Stimulated activated CD4-positive, alpha-beta T cell treated with anti-CD3 and anti-CD28 coated beads, Interleukin-15, amount 100 ng/mL, for 1 hour (primary cell): ENCODE data around the gene CARMIL3.
"Not testable (repeated sequence)": the region's sequence is repeated elsewhere in the genome, so short reads cannot be mapped to it uniquely, and the experiment has no call there.

Experiments
- DNase-seq, 2 donors: peaks; one replicate each; pipeline ENCODE4 v3.0.0-alpha.2; 2020; ENCODE audit warnings: low read depth in 1 of 2, low spot score in 1 of 2

The CARMIL3 gene

GRCh38 chr14:24036963-24037657, 14.7 kb upstream of the CARMIL3 start:
- not testable (repeated sequence) for DNase-seq

DNA sequence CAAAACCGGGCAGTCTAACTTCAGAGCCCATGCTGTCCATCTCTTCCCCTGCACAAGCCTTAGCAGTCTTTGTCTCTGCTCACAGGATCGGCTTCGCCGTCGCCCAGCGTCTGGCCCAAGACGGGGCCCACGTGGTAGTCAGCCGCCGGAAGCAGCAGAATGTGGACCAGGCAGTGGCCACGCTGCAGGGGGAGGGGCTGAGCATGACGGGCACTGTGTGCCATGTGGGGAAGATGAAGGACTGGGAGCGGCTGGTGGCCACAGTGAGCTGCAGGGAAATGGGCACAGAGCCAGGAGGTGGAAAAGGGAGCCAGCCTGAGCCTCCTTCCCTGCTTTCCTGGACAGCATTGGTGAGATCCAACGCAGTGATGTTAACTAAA, 14.2 kb upstream of the CARMIL3 start:
- no peak for DNase-seq

- no peak for DNase-seq
Measured at GRCh38 chr14:24038686-24039085, 13.1 kb upstream of the CARMIL3 start.

DNA sequence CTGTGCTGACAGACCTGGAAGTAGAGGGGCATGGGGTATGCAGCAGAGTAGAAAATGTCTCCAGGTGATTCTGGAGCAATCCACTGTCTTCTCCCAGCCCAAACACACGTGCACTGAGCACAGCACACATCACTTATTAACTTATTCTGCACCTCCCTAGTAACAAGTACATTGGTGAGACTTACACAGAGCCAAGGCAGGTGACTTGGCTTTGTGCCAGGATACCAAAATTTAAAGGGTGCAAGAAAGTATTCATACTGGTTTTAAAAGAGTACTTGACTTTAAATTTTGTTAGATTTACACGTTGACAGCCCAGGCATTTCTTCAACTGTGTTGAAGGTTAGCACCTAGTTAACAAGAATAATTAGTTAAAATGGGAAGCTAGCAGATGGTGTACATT, 11.1 kb upstream of the CARMIL3 start:
- no peak for DNase-seq

DNA sequence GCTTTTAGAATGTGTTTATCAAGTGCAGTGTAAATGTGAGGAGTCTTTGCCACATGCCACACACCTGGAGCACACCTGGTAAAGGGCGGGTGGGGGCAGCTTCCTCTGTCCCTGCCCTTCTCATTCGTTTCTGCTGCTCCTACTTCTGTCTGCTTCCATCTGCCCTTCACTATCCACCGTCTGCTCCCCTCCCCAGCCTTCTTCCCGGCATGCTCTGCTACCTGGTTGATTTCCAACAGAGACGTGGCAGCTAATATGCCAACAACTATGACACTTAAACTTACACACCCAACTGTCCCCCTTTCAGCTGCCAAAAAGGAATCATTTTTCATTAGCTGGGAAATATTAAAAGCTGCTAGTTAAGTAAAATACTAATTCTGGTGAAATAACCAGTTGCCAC, 9.1 kb upstream of the CARMIL3 start:
- DNase-seq, result no peak

GRCh38 chr14:24049002-24049401, 2.8 kb upstream of the CARMIL3 start:
- DNase-seq, result not testable (repeated sequence)

- DNase-seq, result not testable (repeated sequence)
Measured at GRCh38 chr14:24050753-24051152, 1.1 kb upstream of the CARMIL3 start.

DNA sequence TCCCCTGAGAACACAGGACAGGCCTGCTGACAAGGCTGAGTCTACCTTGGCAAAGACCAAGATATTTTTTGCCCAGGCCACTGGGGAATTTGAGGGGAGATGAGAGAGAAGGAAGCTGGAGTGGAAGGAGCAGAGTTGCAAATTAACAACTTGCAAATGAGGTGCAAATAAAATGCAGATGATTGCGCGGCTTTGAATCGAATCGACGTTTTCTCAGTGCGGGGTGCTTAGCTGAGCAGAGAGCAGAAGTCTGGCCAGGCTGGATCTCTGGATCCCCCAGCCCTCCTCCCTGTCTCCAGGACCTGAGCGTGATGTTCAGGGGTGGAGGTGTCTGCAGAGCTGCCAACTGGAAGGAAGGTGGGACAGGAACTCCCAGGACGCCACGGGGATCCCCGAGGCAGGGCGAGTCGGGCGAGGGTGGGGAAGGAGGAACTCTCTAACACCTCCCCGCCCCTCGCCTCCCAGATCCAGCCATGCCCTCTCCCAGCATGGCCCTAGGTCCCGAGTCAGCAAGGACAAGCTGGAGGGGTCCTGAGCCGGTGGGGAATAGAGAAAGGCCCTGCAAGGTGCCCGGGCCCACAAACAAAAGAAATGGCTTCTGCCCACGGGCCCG, 527 bp upstream of the CARMIL3 start:
- peak in 1 of 2 donors; percentile 18 for DNase-seq

GRCh38 chr14:24052656-24053547, 1.1 kb downstream of the CARMIL3 start:
- peak in 1 of 2 donors; percentile 21 for DNase-seq

GRCh38 chr14:24053548-24054323, 1.9 kb downstream of the CARMIL3 start:
- no peak for DNase-seq

GRCh38 chr14:24054324-24054641, 2.5 kb downstream of the CARMIL3 start:
- DNase-seq, result no peak

DNA sequence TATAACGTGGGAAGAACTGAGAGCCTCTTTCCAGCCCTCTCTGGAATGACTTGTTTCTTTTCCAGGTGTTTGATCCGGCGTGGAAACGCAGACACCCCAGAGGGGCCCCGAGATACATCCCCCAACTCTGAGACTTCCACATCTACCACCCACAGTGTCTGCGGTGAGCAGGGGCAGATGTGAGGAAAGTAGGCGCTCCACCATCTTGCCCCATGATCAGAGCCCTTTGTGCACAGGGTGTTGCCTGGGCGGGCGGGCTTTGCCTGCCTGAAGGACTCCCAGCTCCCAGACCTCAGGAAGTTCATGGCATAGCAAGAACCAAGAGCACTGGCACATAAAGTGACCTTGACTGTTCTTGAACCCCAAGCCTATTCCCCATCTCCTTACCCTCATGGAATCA, 2.8 kb downstream of the CARMIL3 start:
- DNase-seq, result no peak

DNA sequence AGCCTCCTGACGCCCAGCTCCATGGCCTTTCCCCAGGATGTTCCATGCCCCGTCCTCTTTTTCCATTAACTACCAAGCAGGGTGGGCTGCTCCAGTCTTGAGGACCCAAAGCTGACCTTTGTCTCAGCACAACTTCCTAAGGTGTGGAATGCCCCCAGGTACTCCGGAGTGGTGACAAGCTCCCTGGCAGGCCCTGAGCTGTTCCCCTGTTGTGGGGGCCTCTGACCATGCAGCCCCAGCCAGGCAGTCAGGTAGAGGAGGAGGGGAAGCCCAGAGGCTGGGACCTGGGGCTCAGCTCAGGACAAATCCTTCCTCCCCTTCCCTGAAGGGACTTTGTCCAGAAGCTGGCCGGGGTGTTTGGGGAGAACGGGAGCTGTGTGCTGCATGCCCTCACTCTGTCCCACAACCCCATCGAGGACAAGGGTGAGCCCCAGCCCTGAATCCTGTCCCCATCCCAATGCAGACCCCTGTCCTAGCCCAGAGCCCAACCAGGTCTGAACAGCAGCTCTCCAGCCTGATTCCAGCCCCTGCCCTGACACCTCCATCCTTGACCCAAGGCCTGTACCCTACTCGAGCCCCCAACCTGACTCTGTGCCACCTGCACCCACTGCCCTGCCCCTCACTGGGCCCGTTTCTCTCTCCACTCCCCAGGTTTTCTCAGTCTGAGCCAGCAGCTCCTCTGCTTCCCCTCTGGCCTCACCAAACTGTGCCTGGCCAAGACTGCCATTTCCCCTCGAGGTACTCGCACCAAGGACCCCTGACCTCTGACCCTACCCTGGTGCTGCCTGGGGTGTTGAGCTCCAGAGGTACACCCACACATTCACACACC, 4.4 kb downstream of the CARMIL3 start:
- DNase-seq, result no peak

DNA sequence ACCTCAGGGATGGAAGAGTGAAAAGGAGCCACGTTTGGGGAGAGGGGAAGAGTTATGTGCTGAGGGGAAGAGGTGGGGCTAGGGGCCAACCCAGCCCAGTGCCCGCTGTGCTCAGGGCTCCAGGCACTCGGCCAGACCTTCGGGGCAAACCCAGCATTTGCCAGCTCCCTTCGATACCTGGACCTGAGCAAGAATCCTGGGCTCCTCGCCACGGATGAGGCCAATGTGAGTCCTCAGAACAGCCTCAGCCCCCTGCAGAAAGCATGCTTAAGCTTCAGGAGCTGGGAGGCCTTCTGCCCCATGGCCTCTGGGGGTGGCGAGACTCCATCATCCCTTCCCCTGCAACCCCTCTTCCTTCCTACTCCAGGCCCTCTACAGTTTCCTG, 5.0 kb downstream of the CARMIL3 start:
- DNase-seq, result no peak

DNA sequence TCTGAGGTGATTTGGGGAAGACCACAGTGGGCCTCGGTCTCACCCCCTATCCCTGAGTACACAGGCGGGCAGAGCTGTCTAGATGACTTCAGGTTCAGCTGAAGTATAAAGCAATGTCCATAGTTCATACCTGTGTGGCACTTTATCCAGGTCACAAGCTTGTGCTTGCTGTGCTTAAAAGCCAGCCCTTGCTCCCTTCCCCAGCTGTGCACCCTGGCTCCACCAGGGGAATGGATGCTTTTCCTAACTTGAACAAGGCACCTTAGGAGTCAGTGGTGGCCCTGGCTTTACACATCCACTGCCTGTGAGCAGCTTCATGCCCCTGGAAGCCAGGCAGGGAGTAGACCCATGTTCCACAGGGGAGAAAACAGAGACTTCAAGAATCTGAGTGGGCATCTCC, 5.5 kb downstream of the CARMIL3 start:
- no peak for DNase-seq

DNA sequence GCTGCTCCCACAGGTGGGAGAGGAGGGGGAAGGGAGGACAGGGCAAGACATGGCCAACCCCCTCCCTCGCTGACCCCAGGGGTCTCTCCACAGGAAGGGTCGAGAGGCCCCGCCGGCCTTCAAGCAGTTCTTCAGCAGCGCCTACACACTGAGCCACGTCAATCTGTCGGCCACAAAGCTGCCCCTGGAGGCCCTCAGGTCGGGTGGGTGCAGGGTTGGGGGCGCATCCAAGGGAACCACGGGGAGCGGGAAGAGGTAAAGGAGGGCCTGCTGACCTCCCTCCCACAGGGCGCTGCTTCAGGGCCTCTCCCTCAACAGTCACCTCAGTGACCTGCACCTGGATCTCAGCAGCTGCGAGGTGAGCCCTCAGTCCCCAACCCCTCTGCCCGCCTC, 6.1 kb downstream of the CARMIL3 start:
- no peak for DNase-seq

DNA sequence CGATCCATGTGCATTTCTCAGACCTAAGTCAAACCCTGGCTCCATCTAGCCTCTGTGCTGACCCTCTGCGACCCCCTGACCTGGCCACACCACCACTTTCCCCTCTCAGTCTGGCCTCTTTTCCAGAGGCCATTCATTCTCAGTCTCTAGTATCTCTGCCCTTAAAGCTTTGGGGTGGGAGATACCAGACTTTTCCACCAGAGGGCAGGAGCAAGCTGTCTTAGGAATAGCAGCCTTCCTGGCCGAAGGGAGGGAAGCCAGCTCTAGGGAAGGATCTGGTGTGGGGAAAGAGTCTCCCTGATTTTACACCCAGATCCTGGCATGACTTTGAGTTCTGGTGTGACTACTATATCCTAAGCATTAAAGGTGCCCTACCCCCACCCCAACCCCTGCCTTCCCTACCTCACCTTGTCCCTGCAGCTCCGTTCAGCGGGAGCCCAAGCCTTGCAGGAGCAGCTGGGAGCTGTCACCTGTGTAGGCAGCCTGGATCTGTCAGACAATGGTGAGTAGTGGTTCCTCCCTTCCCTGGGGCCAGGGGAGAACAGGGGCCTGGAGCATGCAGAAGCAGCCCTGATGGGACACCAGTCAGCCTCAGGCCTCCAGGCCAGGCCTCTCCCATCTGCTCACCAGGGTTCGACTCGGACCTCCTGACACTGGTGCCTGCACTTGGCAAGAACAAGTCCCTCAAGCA, 6.6 kb downstream of the CARMIL3 start:
- DNase-seq, result no peak

- no peak for DNase-seq
Measured at GRCh38 chr14:24058951-24059475, 7.2 kb downstream of the CARMIL3 start.

DNA sequence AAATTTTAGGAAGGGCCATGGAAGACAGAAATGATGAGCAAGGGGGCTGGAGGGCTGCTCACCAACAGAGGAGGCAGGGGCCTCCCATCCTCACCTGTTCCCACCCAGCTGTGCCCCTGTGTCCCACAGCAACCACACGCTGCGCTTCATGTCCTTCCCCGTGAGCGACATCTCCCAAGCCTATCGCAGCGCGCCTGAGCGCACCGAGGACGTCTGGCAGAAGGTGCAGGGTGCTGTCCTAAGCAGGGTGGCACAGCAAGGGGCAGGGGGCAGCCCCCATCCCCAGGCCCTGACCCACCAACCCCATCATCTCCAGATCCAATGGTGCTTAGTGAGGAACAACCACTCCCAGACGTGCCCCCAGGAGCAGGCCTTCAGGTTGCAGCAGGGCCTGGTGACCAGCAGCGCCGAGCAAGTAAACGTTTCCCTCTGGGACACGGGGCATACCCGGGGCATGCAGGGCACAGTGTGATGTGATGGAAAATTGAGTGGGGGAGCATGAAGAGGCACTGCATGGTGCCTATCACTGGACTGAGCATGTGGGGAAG, 8.1 kb downstream of the CARMIL3 start:
- no peak for DNase-seq
